ENCODE data around the gene NAA15.
"Not testable (repeated sequence)": the region's sequence is repeated elsewhere in the genome, so short reads cannot be mapped to it uniquely, and the experiment has no call there.

Gene NAA15

GRCh38 chr4:139453371-139454110 lies 152.2 kb downstream of the NAA15 start:
- peak; percentile 96 for DNase-seq

- no peak for DNase-seq
Measured at GRCh38 chr4:139454111-139455045, 153.1 kb downstream of the NAA15 start, which contains the start of gene RAB33B. RAB33B (plus strand) TSS chr4:139454121; CDS start chr4:139454196, 75 bp downstream.

- no peak for DNase-seq
Measured at GRCh38 chr4:139455126-139455538, 153.8 kb downstream of the NAA15 start.

- no peak for DNase-seq
Measured at GRCh38 chr4:139457318-139457717, 156.0 kb downstream of the NAA15 start.

GRCh38 chr4:139458543-139458942 lies 157.2 kb downstream of the NAA15 start:
- no peak for DNase-seq

GRCh38 chr4:139458999-139459398 lies 157.7 kb downstream of the NAA15 start:
- DNase-seq, result no peak

- no peak for DNase-seq
Measured at GRCh38 chr4:139460565-139460964, 159.3 kb downstream of the NAA15 start.

GRCh38 chr4:139461022-139461628 lies 159.8 kb downstream of the NAA15 start:
- DNase-seq, result no peak

GRCh38 chr4:139464512-139464911 lies 163.2 kb downstream of the NAA15 start:
- DNase-seq, result not testable (repeated sequence)

- no peak for DNase-seq
Measured at GRCh38 chr4:139465922-139466321, 164.6 kb downstream of the NAA15 start.

- not testable (repeated sequence) for DNase-seq
Measured at GRCh38 chr4:139468756-139469155, 167.5 kb downstream of the NAA15 start.

GRCh38 chr4:139469216-139469615 lies 167.9 kb downstream of the NAA15 start:
- DNase-seq, result no peak
